ENCODE results near the gene PTPN18. TPM values are rescaled to one million over a fixed set of nuclear protein-coding genes. Genes with fewer than 3 reads are reported as not detected.
"Not testable (repeated sequence)": the region's sequence is repeated elsewhere in the genome, so short reads cannot be mapped to it uniquely, and the experiment has no call there.

The PTPN18 gene
- total and polyA plus RNA-seq, 4 donors, result 18.2 to 37.6 (median 25.9) TPM

- no peak for DNase-seq (ENCODE audit: low read depth in 4 of 6, low spot score in 6 of 6)
- WGBS (ENCODE audit: insufficient coverage), result 89% methylated on average over 41 of the region's 43 CpGs
- H3K9me3 ChIP-seq (ENCODE audit: control insufficient read depth, insufficient read depth, low read length), result no peaks in the 10 kb centered on the region
These were observed 27.9 kb upstream of the PTPN18 start for GRCh38 chr2:130327703-130328527.

GRCh38 chr2:130328710-130329109, 27.1 kb upstream of the PTPN18 start:
- 43% methylated on average over 1 of the region's 2 CpGs for WGBS (ENCODE audit: insufficient coverage)
- Histone ChIP-seq H3K9me3 (ENCODE audit: control insufficient read depth, insufficient read depth, low read length) (no peaks in the 10 kb centered on the region), H3K27me3 (ENCODE audit: control insufficient read depth, insufficient read depth, low read length) (no peaks in the 10 kb centered on the region), H3K4me3 (ENCODE audit: low read depth, low read length) (no peak overlapping the region), H3K4me1 (ENCODE audit: control insufficient read depth, insufficient read depth, low read length) (peaks cover 6% of the 10 kb centered on the region), H3K36me3 (ENCODE audit: control insufficient read depth, insufficient read depth, low read length) (no peaks in the 10 kb centered on the region), H3K27ac (ENCODE audit: low read depth, low read length) (no peak overlapping the region)
- DNase-seq (ENCODE audit: low read depth in 4 of 6, low spot score in 6 of 6), result no peak

More at GRCh38 chr2:130327703-130328527, 27.9 kb upstream of the PTPN18 start:
- Histone ChIP-seq H3K4me3 (ENCODE audit: low read depth, low read length) (no peak overlapping the region), H3K27ac (ENCODE audit: low read depth, low read length) (no peak overlapping the region), H3K4me1 (ENCODE audit: control insufficient read depth, insufficient read depth, low read length) (peaks cover 6% of the 10 kb centered on the region), H3K36me3 (ENCODE audit: control insufficient read depth, insufficient read depth, low read length) (no peaks in the 10 kb centered on the region), H3K27me3 (ENCODE audit: control insufficient read depth, insufficient read depth, low read length) (no peaks in the 10 kb centered on the region)

GRCh38 chr2:130332271-130333073, 23.4 kb upstream of the PTPN18 start:
- H3K4me3 ChIP-seq (ENCODE audit: low read depth, low read length), result no peak overlapping the region
- no peak overlapping the region for H3K27ac ChIP-seq (ENCODE audit: low read depth, low read length)

GRCh38 chr2:130333253-130333652, 22.6 kb upstream of the PTPN18 start:
- not testable (repeated sequence) for H3K36me3 ChIP-seq (ENCODE audit: control insufficient read depth, insufficient read depth, low read length); H3K27me3 ChIP-seq (ENCODE audit: control insufficient read depth, insufficient read depth, low read length); H3K4me3 ChIP-seq (ENCODE audit: low read depth, low read length); DNase-seq (ENCODE audit: low read depth in 4 of 6, low spot score in 6 of 6); H3K27ac ChIP-seq (ENCODE audit: low read depth, low read length); H3K9me3 ChIP-seq (ENCODE audit: control insufficient read depth, insufficient read depth, low read length)
- 97% methylated on average over 4 of the region's 8 CpGs for WGBS (ENCODE audit: insufficient coverage)
- peaks cover 16% of the 10 kb centered on the region for H3K4me1 ChIP-seq (ENCODE audit: control insufficient read depth, insufficient read depth, low read length)

More at GRCh38 chr2:130332271-130333073, 23.4 kb upstream of the PTPN18 start:
- Histone ChIP-seq H3K36me3 (ENCODE audit: control insufficient read depth, insufficient read depth, low read length) (no peaks in the 10 kb centered on the region), H3K27me3 (ENCODE audit: control insufficient read depth, insufficient read depth, low read length) (no peaks in the 10 kb centered on the region), H3K4me1 (ENCODE audit: control insufficient read depth, insufficient read depth, low read length) (peaks cover 13% of the 10 kb centered on the region), H3K9me3 (ENCODE audit: control insufficient read depth, insufficient read depth, low read length) (no peaks in the 10 kb centered on the region)
- 22% methylated on average over 14 of the region's 29 CpGs for WGBS (ENCODE audit: insufficient coverage)
- peak in 4 of 6 donors; percentile 57 to 92 (median 76) for DNase-seq (ENCODE audit: low read depth in 4 of 6, low spot score in 6 of 6)

DNA sequence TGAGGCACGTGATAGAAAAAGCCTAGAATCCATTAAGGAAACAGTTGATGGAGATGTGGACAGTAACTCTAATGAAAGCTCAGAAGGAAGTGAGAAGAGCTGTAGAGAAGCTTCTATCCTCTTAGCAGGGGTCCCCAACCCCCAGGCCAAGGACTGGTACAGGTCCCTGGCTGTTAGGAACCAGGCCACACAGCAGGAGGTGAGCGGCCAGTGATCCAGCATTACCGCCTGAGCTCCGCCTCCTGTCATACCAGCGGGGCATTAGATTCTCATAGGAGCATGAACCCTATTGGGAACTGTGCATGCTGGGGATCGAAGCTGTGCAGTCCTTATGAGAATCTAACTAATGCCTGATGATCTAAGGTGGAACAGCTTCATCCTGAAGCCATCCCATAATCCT, 21.8 kb upstream of the PTPN18 start:
- Histone ChIP-seq H3K4me1 (ENCODE audit: control insufficient read depth, insufficient read depth, low read length) (peaks cover 16% of the 10 kb centered on the region), H3K27ac (ENCODE audit: low read depth, low read length) (no peak overlapping the region), H3K4me3 (ENCODE audit: low read depth, low read length) (no peak overlapping the region), H3K36me3 (ENCODE audit: control insufficient read depth, insufficient read depth, low read length) (peaks cover 6% of the 10 kb centered on the region), H3K9me3 (ENCODE audit: control insufficient read depth, insufficient read depth, low read length) (no peaks in the 10 kb centered on the region), H3K27me3 (ENCODE audit: control insufficient read depth, insufficient read depth, low read length) (no peaks in the 10 kb centered on the region)
- no peak for DNase-seq (ENCODE audit: low read depth in 4 of 6, low spot score in 6 of 6)
- 62% methylated on average over 5 of the region's 6 CpGs for WGBS (ENCODE audit: insufficient coverage)

DNA sequence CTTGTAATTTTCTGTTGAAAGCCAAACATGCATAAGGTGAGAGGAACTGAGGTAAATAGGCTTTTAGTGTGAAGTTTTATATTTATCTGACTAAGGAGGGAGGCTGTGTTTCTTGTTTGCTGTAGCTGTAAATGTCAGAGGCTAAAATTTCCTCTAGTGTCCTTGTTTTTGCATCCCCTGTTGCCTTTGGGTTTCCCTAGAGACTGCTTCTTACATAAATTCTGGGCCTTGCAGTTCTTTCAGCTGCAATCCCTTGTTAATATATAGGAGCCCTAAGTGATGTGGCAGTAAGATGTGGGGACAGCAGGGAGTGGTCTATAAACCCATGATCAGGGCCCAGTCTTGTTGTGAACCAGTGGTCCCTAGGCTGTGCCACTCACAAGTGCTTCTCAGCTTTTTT, 20.6 kb upstream of the PTPN18 start:
- H3K27ac ChIP-seq (ENCODE audit: low read depth, low read length), result no peak overlapping the region
- H3K4me1 ChIP-seq (ENCODE audit: control insufficient read depth, insufficient read depth, low read length), result peaks cover 16% of the 10 kb centered on the region
- DNase-seq (ENCODE audit: low read depth in 4 of 6, low spot score in 6 of 6), result no peak

DNA sequence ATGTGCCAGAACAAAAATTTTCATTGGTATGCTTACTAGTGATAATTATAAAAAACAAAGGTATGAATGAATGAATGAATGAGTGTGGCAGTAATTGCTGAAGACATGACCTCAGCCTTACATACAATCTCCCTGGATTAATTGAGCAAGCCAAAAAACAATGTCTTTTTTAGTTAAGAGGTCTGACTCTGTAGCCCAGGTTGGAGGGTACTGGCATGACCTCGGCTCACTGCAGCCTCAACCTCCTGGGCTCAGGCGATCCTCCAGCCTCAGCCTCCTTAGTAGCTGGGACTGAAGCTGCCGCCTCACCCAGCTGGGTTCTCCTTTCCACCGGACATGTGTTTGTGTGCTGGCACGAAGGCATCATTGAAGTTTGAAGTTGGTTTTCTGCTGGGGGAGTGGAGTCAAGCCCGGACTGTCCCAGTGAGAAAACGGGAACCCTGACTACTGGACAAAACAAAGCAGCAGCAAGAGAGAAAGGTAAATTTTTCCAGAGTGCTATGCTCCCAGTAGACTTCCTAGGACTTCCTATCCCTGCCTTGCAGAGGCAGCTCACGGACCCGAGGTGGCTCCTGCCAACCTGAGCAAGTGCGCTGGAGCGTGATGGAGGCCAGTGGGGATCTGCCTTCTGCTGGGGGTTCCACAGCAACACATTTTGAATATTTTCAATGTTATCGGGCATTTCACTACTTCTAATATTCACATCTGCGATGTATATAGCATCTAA, 19.5 kb upstream of the PTPN18 start:
- Histone ChIP-seq H3K4me3 (ENCODE audit: low read depth, low read length) (peak overlapping the region; percentile 46), H3K27me3 (ENCODE audit: control insufficient read depth, insufficient read depth, low read length) (no peaks in the 10 kb centered on the region), H3K4me1 (ENCODE audit: control insufficient read depth, insufficient read depth, low read length) (peaks cover 21% of the 10 kb centered on the region), H3K36me3 (ENCODE audit: control insufficient read depth, insufficient read depth, low read length) (peaks cover 22% of the 10 kb centered on the region), H3K27ac (ENCODE audit: low read depth, low read length) (no peak overlapping the region), H3K9me3 (ENCODE audit: control insufficient read depth, insufficient read depth, low read length) (no peaks in the 10 kb centered on the region)
- 72% methylated on average over 7 of the region's 13 CpGs for WGBS (ENCODE audit: insufficient coverage)
- DNase-seq (ENCODE audit: low read depth in 4 of 6, low spot score in 6 of 6), result no peak

More for the DNA sequence above, 20.6 kb upstream of the PTPN18 start:
- Histone ChIP-seq H3K9me3 (ENCODE audit: control insufficient read depth, insufficient read depth, low read length) (no peaks in the 10 kb centered on the region), H3K4me3 (ENCODE audit: low read depth, low read length) (no peak overlapping the region), H3K27me3 (ENCODE audit: control insufficient read depth, insufficient read depth, low read length) (no peaks in the 10 kb centered on the region), H3K36me3 (ENCODE audit: control insufficient read depth, insufficient read depth, low read length) (peaks cover 18% of the 10 kb centered on the region)

- WGBS (ENCODE audit: insufficient coverage), result 2% methylated on average over 21 of the region's 29 CpGs
- Histone ChIP-seq H3K9me3 (ENCODE audit: control insufficient read depth, insufficient read depth, low read length) (no peaks in the 10 kb centered on the region), H3K4me3 (ENCODE audit: low read depth, low read length) (peak overlapping the region; percentile 46), H3K36me3 (ENCODE audit: control insufficient read depth, insufficient read depth, low read length) (peaks cover 22% of the 10 kb centered on the region), H3K27ac (ENCODE audit: low read depth, low read length) (peak overlapping the region; percentile 55), H3K4me1 (ENCODE audit: control insufficient read depth, insufficient read depth, low read length) (peaks cover 25% of the 10 kb centered on the region), H3K27me3 (ENCODE audit: control insufficient read depth, insufficient read depth, low read length) (no peaks in the 10 kb centered on the region)
- DNase-seq (ENCODE audit: low read depth in 4 of 6, low spot score in 6 of 6), result peak in 5 of 6 donors; percentile 68 to 97 (median 80)
These were observed 18.8 kb upstream of the PTPN18 start for GRCh38 chr2:130336877-130337734.
